ENCODE results near the gene ARHGEF28. TPM values are rescaled to one million over a fixed set of nuclear protein-coding genes. Genes with fewer than 3 reads are reported as not detected.

The ARHGEF28 gene
- total and polyA plus RNA-seq, 2 of the 13 experiments (the other 11 are each of a cell fraction or from before 2014, with no cell fraction given): 17.4 to 34.1 TPM

DNA sequence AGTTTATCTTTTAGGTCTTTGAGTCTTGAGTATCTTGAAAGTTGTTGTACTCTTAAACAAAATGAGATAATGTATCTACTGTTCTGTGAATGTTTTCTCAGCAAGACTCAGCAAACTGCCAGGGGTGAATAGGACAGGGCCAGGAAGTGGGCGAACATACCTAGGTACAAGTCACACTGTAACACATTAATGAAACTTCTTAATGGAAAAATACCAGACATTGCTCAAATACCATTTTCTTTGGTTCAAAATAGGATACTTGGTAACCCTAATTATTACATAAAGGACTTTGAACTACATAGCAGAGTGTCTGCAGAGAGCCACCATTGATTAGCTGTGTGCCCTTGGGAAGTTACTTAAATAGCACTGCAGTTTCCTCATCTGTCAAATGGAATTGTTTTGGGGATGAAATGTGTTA lies 197.5 kb downstream of the ARHGEF28 start (continued):
- TF ChIP-seq DNMT3B (CRISPR knock-in tag; conservative IDR thresholded peaks at IDR 0.05) (0 out of 2 replicates have a peak, but pooled peaks have one; percentile 42), FOSL2 (CRISPR knock-in tag; IDR thresholded peaks at IDR 0.05) (peak; percentile 78), HDAC6 (IDR thresholded peaks at IDR 0.05; ENCODE audit: low read depth, low read length) (no peak), TEAD3 (CRISPR knock-in tag; optimal IDR thresholded peaks at IDR 0.05; ENCODE audit: borderline replicate concordance) (peak; percentile 97), KLF11 (CRISPR knock-in tag; IDR thresholded peaks at IDR 0.05) (peak; percentile 66; the same call in 1 of the 2 replicates), HNRNPK (IDR thresholded peaks at IDR 0.05; ENCODE audit: low read depth, low read length, poor library complexity, severe bottlenecking) (no peak), HDAC1 (CRISPR knock-in tag; IDR thresholded peaks at IDR 0.05) (peak; percentile 48), ETV5 (CRISPR knock-in tag; IDR thresholded peaks at IDR 0.05; ENCODE audit: borderline replicate concordance) (peak; percentile 90), SMYD3 (CRISPR knock-in tag; IDR thresholded peaks at IDR 0.05) (0 out of 2 replicates have a peak, but pooled peaks have one; percentile 46), RCOR2 (CRISPR knock-in tag; IDR thresholded peaks at IDR 0.05) (peak; percentile 70), NR3C1 (CRISPR knock-in tag; IDR thresholded peaks at IDR 0.05) (no peak), MED1 (CRISPR knock-in tag; IDR thresholded peaks at IDR 0.05) (peak; percentile 80), ZBTB7B (CRISPR knock-in tag; IDR thresholded peaks at IDR 0.05) (peak; percentile 69), POLR2A (IDR thresholded peaks at IDR 0.05; ENCODE audit: insufficient read depth in 1 of 2, low read depth in 2 of 2, low read length in 2 of 2) (peak in 1 of 2 experiments; percentile 24; a peak in 1 of 4 replicates), KDM6A (CRISPR knock-in tag; IDR thresholded peaks at IDR 0.05; ENCODE audit: low read depth) (peak; percentile 54; the same call in 1 of the 2 replicates)
- TF ChIP-seq, protein P1, sequence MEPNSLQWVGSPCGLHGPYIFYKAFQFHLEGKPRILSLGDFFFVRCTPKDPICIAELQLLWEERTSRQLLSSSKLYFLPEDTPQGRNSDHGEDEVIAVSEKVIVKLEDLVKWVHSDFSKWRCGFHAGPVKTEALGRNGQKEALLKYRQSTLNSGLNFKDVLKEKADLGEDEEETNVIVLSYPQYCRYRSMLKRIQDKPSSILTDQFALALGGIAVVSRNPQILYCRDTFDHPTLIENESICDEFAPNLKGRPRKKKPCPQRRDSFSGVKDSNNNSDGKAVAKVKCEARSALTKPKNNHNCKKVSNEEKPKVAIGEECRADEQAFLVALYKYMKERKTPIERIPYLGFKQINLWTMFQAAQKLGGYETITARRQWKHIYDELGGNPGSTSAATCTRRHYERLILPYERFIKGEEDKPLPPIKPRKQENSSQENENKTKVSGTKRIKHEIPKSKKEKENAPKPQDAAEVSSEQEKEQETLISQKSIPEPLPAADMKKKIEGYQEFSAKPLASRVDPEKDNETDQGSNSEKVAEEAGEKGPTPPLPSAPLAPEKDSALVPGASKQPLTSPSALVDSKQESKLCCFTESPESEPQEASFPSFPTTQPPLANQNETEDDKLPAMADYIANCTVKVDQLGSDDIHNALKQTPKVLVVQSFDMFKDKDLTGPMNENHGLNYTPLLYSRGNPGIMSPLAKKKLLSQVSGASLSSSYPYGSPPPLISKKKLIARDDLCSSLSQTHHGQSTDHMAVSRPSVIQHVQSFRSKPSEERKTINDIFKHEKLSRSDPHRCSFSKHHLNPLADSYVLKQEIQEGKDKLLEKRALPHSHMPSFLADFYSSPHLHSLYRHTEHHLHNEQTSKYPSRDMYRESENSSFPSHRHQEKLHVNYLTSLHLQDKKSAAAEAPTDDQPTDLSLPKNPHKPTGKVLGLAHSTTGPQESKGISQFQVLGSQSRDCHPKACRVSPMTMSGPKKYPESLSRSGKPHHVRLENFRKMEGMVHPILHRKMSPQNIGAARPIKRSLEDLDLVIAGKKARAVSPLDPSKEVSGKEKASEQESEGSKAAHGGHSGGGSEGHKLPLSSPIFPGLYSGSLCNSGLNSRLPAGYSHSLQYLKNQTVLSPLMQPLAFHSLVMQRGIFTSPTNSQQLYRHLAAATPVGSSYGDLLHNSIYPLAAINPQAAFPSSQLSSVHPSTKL (CRISPR knock-in tag; IDR thresholded peaks at IDR 0.05): peak; percentile 94
- TF ChIP-seq, protein P2, sequence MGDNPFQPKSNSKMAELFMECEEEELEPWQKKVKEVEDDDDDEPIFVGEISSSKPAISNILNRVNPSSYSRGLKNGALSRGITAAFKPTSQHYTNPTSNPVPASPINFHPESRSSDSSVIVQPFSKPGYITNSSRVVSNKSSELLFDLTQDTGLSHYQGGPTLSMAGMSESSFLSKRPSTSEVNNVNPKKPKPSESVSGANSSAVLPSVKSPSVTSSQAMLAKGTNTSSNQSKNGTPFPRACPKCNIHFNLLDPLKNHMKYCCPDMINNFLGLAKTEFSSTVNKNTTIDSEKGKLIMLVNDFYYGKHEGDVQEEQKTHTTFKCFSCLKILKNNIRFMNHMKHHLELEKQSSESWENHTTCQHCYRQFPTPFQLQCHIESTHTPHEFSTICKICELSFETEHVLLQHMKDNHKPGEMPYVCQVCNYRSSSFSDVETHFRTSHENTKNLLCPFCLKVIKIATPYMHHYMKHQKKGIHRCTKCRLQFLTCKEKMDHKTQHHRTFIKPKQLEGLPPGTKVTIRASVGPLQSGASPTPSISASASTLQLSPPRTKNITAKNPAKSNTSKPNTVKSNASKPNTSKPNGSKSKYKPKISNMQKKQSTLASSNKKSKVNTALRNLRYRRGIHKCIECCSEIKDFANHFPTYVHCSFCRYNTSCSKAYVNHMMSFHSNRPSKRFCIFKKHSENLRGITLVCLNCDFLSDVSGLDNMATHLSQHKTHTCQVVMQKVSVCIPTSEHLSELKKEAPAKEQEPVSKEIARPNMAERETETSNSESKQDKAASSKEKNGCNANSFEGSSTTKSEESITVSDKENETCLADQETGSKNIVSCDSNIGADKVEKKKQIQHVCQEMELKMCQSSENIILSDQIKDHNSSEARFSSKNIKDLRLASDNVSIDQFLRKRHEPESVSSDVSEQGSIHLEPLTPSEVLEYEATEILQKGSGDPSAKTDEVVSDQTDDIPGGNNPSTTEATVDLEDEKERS (CRISPR knock-in tag; IDR thresholded peaks at IDR 0.05): peak; percentile 59; the same call in 1 of the 2 replicates
- TF ChIP-seq, protein P3, sequence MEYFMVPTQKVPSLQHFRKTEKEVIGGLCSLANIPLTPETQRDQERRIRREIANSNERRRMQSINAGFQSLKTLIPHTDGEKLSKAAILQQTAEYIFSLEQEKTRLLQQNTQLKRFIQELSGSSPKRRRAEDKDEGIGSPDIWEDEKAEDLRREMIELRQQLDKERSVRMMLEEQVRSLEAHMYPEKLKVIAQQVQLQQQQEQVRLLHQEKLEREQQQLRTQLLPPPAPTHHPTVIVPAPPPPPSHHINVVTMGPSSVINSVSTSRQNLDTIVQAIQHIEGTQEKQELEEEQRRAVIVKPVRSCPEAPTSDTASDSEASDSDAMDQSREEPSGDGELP (IDR thresholded peaks at IDR 0.05; ENCODE audit: borderline replicate concordance, low read depth): no peak
- TF ChIP-seq, protein P4, sequence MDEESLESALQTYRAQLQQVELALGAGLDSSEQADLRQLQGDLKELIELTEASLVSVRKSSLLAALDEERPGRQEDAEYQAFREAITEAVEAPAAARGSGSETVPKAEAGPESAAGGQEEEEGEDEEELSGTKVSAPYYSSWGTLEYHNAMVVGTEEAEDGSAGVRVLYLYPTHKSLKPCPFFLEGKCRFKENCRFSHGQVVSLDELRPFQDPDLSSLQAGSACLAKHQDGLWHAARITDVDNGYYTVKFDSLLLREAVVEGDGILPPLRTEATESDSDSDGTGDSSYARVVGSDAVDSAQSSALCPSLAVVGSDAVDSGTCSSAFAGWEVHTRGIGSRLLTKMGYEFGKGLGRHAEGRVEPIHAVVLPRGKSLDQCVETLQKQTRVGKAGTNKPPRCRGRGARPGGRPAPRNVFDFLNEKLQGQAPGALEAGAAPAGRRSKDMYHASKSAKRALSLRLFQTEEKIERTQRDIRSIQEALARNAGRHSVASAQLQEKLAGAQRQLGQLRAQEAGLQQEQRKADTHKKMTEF (CRISPR knock-in tag; IDR thresholded peaks at IDR 0.05): peak; percentile 84
